Activated gamma-delta T cell treated with Interleukin-2 at 50 U/mL for 16 hours (primary cell): ENCODE results near the gene MUC6.

ENCODE experiments used
- DNase-seq: peaks from one replicate; pipeline ENCODE4 v3.0.0-alpha.2; 2020

Gene MUC6

DNA sequence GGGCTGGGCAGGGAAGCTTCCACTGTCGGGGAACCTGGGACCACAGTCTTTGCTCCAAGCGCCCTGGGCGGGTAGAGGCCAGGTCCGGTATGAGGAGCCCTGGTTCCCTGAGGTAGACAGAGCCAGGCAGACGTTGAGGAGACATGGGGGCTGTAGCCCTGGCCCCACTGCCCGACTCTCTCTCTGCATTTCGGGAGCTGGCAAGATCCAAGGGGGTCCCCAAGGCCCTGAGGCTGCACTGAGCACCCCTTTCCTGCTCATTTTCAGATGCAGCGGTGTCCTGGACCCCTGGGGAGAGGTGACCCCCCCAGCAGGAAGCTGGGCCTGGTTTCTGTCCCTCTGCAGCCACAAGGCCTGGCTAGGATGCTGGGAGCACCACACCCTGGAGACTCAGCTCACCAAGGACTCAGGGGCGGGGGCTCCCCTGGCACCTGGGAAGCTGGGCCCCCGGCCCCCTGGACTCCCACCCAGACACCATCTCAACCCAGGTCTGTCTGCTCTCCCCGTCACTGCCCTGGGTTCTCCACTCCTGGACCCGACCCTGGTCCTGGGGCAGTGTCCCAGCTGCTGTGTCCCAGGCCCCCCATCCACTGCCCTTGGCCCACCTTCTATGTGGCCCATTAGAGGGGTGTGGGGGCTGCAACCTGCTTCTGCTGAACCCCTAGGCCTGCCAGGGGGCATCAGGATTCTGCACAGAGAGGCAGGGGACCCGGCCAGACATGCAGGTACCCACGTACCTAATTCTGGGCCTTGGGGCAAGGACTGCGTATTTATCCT lies 15.0 kb upstream of the MUC6 start:
- no peak for DNase-seq

GRCh38 chr11:1050581-1051355 lies 14.2 kb upstream of the MUC6 start:
- peak; percentile 65 for DNase-seq

DNA sequence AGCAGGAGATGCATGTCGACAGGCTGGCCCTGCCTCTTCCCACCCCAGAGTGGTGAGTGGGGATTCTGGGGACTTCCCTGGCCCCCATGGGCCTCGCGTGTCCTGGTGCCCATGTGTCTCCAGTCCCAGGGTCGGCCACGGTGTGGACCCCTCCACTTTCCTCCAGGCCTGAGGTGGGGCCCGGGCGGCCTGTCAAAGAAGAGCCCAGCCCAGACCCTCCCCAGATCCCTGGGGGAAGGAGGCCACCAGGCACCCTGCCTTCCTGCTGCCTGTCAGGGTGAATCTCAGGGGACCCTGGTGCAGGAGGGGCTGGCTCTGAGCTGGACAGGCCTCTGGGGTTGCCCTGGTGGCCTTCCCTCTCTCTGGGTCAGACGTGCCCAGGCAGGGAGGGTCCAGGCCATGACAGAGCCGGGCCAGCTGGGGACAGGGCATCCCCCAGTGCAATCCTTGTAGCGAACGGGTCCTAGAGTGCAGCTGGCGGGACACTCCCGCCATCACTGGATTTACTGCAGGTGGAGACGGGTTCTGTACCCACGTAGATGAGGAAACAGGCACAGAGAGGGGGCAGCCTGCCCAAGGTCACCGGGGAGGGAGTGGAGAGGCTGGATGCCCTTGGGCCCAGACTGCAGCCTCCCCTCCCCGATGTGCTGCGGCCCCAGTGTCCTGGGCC lies 13.5 kb upstream of the MUC6 start:
- DNase-seq = no peak

DNA sequence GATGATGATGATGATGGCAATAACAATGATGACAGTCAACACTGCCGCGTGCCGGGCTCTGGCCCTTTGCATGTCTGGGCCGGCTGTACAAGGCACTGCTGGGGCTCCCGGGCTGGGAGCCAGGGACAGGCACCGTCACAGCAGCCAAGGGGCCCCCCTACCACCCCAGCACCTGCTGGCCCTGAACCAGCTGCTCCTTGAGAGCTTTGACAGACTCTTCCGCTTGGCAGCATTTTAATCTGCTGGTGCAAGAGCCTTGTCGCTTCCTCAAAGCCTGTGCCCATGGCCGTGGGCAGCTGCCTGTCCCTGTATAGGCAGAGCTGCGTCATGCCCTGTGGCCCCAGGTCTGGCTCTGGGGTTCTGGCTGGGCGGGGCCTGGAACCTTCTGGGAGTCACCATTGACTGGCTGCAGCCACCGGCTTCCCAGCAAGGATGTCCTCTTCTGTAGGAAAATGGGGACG lies 12.9 kb upstream of the MUC6 start:
- no peak for DNase-seq

GRCh38 chr11:1049071-1049405 lies 12.5 kb upstream of the MUC6 start:
- no peak for DNase-seq

DNA sequence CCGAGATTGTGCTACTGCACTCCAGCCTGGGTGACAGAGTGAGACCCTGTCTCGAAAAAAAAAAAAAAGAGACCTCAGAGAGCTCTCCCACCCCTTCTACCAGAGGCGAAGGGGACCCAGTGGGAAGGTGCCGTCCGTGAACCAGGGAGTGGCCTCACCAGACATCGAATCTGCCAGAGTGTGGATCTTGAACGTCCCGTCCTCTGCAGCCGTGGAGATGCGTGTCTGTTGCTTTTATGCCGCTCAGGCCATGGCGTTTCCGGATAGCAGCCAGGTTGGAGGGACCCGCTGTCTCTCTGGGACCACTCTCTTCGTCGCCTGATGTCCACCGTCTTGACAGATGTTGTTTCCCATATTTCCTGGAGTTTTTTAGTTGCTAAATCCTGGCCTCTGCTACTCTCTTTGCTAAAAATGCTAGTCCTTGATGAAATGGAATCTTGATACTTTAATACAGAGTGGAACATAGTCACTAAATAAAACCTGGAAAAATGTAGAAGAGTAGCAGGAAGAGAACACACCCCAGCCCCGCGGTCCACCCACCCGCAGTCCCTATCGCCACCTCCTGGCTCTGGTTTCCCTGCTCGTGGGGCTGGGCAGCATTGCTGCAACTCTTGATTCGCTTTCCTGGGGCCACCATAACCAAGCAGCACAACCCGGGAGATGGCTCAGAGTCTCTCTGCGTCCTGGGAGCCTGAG lies 12.0 kb upstream of the MUC6 start:
- DNase-seq = no peak

DNA sequence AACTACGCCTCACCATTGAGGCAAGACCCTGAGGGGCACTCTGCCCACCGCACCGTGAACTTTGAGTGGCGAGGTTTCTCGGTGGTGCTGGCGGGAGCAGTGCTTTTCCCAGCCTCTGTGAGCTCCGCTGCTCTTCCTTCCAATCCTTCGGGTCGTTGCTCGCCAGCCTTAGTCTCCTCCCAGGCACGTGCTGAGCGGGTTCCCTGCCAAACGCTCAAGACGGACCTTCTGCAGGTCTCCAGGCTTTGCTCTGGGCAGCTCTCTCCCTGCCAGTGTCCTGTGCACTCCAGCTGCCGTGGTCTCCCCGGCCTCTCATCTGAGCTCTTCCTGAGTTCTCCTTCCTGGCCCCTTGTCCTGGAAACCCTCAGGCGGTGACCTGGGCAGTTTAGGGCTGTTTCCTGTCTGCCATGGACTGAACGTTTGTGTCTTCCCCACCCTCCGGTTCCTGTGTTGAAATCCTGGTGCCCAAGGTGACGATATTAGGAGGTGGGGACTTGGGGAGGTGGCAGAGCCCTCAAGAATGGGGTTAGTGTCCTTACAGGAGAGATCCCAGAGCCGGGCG lies 11.2 kb upstream of the MUC6 start:
- no peak for DNase-seq

DNA sequence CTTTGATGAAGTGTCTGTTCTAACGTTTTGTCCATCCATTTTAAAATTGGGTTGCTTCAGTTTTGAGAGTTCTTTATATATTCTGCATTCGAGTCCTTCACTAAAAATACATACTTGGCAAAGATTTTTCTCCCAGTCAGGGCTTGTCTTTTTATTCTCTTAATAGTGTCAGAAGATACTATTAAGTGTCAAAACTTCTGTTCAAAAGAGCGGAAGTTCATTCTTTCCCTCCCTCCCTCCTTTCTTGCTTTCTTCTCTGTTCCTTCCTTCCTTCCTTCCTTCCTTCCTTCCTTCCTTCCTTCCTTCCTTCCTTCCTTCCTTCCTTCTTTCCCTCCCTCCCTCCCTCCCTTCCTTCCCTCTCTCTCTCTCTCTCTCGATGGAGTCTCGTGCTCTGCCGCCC lies 7.6 kb upstream of the MUC6 start:
- no peak for DNase-seq

GRCh38 chr11:1043563-1044096 lies 7.1 kb upstream of the MUC6 start:
- DNase-seq = no peak

DNA sequence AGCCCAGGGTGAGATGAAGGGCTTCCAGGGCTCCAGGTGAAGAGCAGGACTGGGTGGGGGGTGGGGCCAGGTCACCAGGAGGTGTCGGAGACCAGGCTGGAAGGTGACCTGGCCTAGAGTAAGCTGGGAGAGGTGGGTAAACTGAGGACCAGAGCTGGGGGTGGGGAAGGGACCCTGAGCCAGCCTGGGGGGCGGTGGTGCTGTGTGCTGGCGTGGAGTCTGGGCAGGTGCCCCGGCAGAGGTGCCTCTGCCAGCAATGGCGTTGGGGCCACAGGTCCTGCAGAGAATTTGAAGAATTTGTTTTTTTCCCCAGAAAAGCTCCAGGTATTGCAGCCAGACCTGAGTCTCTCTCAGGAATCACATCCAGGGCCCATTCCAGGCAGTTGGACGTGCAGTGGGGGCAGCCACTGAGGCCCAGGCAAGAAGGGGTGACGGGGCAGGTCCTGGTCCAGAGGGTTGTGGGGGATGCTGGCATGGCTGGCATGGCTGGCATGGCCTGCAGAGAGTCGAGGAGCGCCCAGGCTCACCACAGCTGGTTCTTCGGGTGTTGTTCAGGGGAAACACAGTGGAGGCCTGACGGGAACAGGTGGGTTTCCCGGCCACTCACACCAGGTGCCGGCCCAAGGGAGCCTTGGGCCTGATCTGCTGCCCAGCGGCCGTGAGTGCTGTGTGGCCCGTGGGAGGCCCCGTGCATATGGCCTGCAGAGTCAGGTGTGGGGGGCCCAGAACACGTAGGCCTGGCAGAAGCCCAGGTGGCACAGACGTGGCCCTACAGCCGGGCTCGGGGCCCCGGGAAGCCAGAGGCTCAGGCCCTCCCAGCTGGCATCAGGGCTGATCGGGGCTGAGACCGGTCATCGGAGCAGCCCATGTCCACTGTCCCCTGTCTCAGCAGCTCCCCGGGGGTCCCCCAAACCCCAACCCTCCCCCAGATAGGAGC lies 6.4 kb upstream of the MUC6 start:
- DNase-seq = no peak

DNA sequence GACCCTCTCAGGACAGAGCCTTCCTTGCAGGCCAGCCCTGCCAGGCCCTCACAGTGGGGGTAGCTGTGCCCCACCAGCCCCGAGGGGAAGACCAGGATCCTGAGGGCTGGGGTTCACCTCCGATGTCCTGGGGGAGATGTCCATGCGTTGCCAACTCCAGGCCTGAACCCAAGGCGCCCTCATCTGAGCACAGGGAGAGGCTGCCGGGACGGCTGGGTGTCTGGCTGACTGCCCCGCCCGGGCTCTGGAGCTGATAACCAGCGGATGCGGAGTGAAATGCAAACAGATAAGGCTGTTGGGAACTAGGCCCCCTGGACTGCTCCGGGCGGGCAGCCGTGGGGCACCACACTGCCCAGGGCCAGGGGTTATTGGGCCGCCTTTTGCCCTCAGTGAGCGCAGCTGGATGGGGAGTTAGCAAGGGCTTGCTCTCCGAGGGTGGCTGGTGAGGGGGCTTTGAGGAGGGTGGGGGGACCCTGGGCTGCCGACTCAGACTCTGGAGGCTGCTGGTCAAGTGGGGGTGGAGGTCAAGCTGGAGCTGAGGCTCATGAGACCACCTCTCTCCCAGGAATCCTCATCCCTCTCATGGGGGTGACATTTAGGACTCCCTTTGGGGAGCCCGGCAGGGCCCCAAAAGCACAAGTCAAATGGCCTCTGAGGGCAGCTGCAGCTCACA lies 5.6 kb upstream of the MUC6 start:
- no peak for DNase-seq

- DNase-seq = no peak
These were observed 5.0 kb upstream of the MUC6 start for GRCh38 chr11:1041471-1041870.

GRCh38 chr11:1041149-1041467 lies 4.6 kb upstream of the MUC6 start:
- DNase-seq = no peak

DNA sequence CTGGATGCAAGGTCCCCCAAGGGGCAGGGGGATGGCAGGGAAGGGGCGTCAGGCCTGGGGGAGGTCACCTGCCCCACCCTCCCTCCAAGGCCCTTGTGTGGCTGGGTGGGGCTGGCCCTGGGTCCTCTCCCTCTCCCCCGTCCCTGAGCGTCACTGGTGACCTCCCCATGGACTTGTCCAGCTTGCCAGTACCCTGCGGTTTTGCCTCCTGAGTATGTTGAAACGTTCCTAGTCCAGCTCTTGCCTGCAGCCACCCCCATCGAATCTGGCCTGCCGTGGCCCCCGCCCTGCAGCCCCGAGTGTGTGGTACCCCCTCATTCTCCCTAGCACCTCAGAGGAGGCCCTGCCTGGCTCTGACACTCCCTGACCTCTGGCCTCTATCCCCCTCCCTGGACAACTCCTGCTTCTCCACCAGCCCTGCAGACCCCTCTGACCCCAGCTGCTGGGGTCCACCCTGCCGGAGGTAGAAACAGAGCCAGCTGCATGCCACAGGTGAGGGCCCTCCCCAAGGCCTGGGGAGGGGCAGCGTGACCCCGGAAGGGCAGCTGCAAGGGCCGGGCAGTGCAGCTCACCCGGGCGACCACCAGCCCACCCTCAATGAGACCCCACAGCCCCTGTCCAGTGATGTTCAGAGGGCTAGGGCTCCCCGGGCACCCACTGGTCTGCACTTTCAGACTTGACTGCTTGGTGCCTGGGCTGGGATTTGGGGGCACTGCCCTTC lies 4.1 kb upstream of the MUC6 start:
- DNase-seq = no peak

DNA sequence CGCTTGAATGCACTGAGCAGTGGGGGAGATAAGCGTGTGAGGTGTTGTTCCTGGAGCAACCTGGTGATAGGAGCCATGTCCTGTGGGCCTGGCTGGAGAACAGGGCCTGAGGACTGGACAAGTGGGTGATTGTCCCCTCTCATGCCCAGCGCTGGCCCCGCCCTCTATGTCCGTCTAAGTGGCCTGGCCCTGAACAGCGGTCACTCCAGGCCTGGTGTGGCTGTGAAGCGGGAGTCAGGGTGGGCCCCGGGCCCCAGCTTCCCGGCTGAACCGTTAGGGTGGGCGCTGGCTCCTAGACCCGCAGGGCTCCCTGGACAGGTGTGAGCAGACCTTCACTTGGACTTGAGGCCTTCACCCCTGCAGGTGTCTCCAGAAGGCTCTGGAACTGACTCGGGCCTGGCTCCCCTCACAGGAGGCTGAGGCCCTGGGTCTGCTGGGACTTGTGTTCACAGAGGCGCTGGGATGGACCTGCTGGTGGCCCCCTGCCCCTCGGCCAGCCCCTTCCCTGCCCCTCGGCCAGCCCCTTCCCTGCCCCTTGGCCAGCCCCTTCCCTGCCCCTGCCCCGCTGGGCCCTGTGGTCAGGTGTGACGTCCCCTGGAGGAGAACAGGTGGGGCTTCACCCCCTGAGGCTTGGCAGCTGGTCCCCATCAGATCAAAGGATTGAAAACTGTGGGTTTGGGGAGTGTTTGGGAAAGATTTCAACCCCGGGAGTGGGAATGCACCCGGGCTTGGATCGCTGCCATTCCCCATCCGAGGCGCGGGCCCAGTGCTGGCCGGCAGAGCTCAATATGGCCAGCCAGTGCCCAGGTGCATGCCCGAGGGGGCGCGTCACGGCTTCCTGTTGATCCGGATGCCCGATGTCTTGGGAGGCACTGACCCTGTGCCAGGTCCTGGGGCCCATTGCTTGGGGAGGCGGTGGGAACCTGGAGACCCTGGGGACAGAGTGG lies 3.2 kb upstream of the MUC6 start:
- DNase-seq = no peak

GRCh38 chr11:1038921-1039320 lies 2.4 kb upstream of the MUC6 start:
- DNase-seq = no peak

DNA sequence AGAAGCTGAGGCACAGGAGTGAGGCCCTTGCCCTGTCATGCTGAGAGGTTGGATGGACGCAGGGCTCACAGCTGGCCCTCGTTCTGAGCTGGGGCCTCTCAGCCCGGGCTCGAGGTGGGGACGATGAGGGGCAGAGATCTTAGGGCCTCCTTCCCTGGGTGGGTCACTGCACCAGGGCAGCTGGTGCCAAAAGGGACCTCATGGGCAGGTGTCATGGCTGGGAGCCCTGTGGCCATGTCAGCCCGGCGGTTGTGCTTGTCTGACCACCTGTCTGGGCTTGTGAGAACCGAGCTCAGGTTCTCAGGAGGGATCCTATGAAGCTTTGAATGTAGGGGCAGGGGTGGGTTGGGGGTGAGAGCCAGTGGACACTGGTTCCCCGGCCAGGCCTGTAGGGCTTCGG lies 1.8 kb upstream of the MUC6 start:
- DNase-seq = no peak

DNA sequence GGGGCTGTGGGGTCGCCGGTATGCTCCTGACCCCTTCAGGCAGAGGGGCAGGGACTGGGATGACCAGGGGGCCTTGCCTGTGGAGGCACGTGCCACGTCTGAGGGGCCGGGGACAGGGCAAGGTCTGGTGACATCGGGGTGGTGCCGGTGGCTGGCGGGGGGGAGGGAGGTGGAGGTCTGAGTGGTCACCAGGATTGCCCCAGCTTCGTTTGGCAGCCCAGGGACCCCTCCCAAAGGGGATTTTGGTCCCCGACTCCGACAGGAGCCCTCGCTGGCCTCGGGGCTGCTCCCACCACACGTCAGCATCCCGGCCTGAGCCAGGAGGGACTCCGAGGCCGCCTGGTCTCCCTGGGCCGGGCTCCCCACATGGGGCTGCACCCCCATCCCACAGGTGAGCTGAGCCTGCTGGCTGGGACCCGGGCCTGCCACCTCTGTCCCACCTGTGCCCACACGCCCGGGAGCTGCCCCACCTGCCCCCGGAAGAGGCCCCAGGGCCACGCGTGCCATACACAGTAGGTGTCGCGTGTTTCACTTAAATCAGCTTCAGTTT lies 1.1 kb upstream of the MUC6 start:
- no peak for DNase-seq

DNA sequence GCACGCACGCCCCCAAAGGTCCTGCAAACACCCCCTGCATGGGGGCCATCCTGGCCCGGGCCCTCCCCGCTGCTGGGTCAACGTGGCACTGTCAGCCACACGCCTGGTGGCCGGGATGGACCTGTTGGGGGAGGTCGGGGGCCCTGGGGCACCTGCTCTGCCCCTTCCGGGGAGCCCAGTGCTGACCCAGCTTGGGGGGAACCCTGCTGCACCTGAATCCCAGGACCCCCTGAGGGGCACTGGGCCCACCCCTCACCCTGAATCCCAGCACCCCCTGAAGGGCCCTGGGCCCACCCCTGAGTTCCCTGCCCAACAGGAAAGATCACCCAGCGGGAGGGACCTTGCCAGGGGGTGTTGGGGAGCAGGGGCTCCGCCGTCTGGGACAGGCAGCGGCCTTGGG lies 413 bp upstream of the MUC6 start:
- no peak for DNase-seq
